GM12873 (cell line): Measurements from ENCODE around the gene SEMA3A.

Experiments used
- CTCF ChIP-seq: IDR thresholded peaks from 2 replicates; pipeline ENCODE4 v1.5.1; 2012; ENCODE audit warnings: low read depth, mild to moderate bottlenecking, moderate library complexity, low read length, control low read depth; ENCODE audit not compliant: insufficient read depth; ENCODE audit errors: missing control alignments

The SEMA3A gene

DNA sequence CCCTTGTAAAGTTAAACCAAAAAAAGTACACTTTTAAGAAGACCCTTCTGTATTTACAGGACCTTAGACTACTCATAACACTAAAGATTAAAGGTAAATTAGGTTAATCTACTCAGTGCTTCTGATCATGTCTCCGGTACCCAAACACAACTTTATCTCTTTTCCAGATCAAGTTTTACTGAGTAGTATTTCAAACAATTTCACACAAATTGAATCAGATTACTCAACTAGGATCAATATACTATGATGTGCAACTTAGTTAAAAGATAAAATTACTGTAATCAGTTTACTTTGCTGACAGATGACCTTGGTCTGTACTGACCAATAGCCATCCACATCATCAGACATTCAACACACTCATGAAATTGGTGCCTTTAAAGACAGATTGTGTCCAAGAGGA, 191.4 kb downstream of the SEMA3A start:
- TF ChIP-seq CTCF: no peak

- TF ChIP-seq CTCF: no peak
These were observed 192.2 kb downstream of the SEMA3A start for GRCh38 chr7:84002348-84002747.

GRCh38 chr7:83996879-83997278, 197.7 kb downstream of the SEMA3A start:
- no peak for TF ChIP-seq CTCF

- TF ChIP-seq CTCF: no peak
These were observed 206.8 kb downstream of the SEMA3A start for GRCh38 chr7:83987764-83988163.

DNA sequence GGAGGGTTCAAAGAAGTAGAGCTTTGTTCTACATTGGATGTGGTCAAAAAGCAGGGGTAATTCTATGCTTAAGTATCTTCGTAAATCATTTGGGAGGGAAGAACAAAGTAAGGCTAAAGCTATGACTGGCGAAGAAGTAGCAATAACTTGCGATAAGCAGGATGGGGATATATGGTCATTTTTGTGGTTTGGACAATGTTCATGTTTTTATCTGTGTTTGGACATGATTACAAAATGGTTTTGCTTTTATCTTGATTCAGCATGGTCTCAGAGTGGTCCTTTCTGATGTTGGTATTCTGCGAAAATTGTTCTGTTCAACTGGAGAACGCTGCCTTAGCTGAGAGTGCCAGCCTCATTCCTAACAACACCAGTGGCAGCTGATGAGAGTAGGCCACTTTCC, 208.8 kb downstream of the SEMA3A start:
- no peak for TF ChIP-seq CTCF

DNA sequence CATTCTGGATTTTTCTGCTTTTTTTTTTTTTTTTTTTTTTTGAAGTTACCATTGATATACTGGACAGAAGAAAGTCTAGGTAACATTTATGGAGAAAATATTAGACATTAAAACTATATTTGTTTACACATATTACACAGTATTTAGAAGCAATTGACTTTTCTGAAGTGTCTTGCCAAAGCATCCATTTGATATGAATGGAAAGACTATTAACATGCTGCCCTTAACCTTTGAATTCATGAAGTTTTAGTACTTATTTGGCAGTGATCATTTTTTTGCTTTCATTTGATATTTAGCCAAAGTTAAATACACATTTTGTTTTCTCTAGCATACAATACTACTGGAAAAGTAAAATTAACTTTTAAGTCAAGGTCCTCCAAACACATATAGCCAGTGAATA, 210.0 kb downstream of the SEMA3A start:
- no peak for TF ChIP-seq CTCF

- TF ChIP-seq CTCF: no peak
These were observed 210.5 kb downstream of the SEMA3A start for GRCh38 chr7:83984076-83984475.
